HepG2 (cell line): ENCODE results near the gene C1QTNF1. TPM values are rescaled to one million over a fixed set of nuclear protein-coding genes. Genes with fewer than 3 reads are reported as not detected.

Experiments
- ATAC-seq: fragments of 200-7000 bp; cut with Tn5 transposase; 3 replicates; pipeline ENCODE4 v1.9.1; 2020; ENCODE audit warnings: mild to moderate bottlenecking, moderate library complexity
- BruUV-seq: library from RNA; stranded (reverse); fragments of 400-500 nt; replicated peaks from 2 replicates; lab custom pipeline; 2021; lab: Mats Ljungman, UMichigan
- CTCF ChIA-PET: fragments of 300-600 bp; formaldehyde crosslinking; extraction: SDS; loops from one replicate; lab custom pipeline; 2021; ENCODE audit warnings: low total read pairs, inconsistent platforms, low intra/inter-chr PET ratio; lab: Yijun Ruan, JAX
- POLR2A ChIA-PET: fragments of 350-600 bp; sonication (Branson Sonifier 250); formaldehyde crosslinking; loops from one replicate; lab custom pipeline; 2020; ENCODE audit warnings: antibody characterized with exemption, inconsistent platforms; lab: Yijun Ruan, JAX
- DNase-seq: peaks from one replicate; pipeline ENCODE4 v3.0.0-alpha.2; 2015; ENCODE audit warnings: low spot score
- FAIRE-seq: peaks from 3 replicates; lab custom pipeline; 2011; peaks lifted over from hg19 to GRCh38; lab: Jason Lieb, UNC
- H2AFZ ChIP-seq: one replicate; pipeline ENCODE4 v1.6.1; 2011; ENCODE audit warnings: low read length, inconsistent platforms
- H3K27ac ChIP-seq: fragments of 300-600 bp; 3 replicates; pipeline ENCODE4 v1.8.0; 2011; ENCODE audit warnings: mixed run types, mild to moderate bottlenecking, mixed read lengths, low read length, inconsistent platforms; ENCODE audit not compliant: insufficient read depth; ENCODE audit errors: extremely low read length
- H3K27me3 ChIP-seq, 2 experiments: fragments of 200-600 bp in 1 of 2; 2 replicates in 1 of 2; 3 replicates in 1 of 2; pipeline versions ENCODE4 v1.6.0 to v1.8.0; 2011; ENCODE audit warnings: low read length in 2 of 2, mild to moderate bottlenecking in 2 of 2, moderate library complexity in 2 of 2, inconsistent platforms in 1 of 2; ENCODE audit not compliant: insufficient read depth in 2 of 2, control insufficient read depth in 1 of 2
- H3K36me3 ChIP-seq, 2 experiments: fragments of 200-600 bp in 1 of 2; replicated peaks in 1 of 2; 2 replicates in 1 of 2; 3 replicates in 1 of 2; pipeline versions ENCODE4 v1.5.1 to v1.8.0; 2011; ENCODE audit warnings: low read length in 2 of 2, inconsistent platforms in 1 of 2; ENCODE audit not compliant: insufficient read depth in 2 of 2, control insufficient read depth in 1 of 2
- H3K4me1 ChIP-seq: 2 replicates; pipeline ENCODE4 v1.5.1; 2012; ENCODE audit warnings: low read length, inconsistent platforms; ENCODE audit not compliant: insufficient read depth
- H3K4me2 ChIP-seq: 2 replicates; pipeline ENCODE4 v1.6.0; 2011; ENCODE audit warnings: low read depth, low read length, inconsistent platforms
- H3K4me3 ChIP-seq, 3 experiments: fragments of 200-600 bp in 1 of 3; sonication (generic), shearing (Covaris generic) in 1 of 3; replicated peaks in 1 of 3; 2 replicates each; pipeline ENCODE4 v1.5.1; 2011 to 2016; ENCODE audit warnings: low read length in 3 of 3, inconsistent platforms in 2 of 3, low read depth in 2 of 3, mild to moderate bottlenecking in 2 of 3, control low read depth in 1 of 3, mixed read lengths in 1 of 3; ENCODE audit not compliant: insufficient read depth in 1 of 3
- H3K79me2 ChIP-seq: one replicate; pipeline ENCODE4 v1.6.1; 2011; ENCODE audit warnings: low read length, inconsistent platforms; ENCODE audit not compliant: insufficient read depth
- H3K9ac ChIP-seq: 2 replicates; pipeline ENCODE4 v1.6.0; 2011; ENCODE audit warnings: mild to moderate bottlenecking, low read depth, low read length, inconsistent platforms; ENCODE audit not compliant: insufficient read depth
- H3K9me3 ChIP-seq: 2 replicates; pipeline ENCODE4 v1.5.1; 2012; ENCODE audit warnings: mild to moderate bottlenecking, low read length
- H4K20me1 ChIP-seq: 2 replicates; pipeline ENCODE4 v1.6.0; 2011; ENCODE audit warnings: inconsistent platforms, mild to moderate bottlenecking, low read length, moderate library complexity; ENCODE audit not compliant: insufficient read depth
- AKNA ChIP-seq: sonication (generic); formaldehyde crosslinking; IDR thresholded peaks from 2 replicates; pipeline ENCODE4 v1.4.0; 2020; ENCODE audit warnings: missing genetic modification reagents, borderline replicate concordance
- EED ChIP-seq: sonication (generic); formaldehyde crosslinking; IDR thresholded peaks from 2 replicates; pipeline ENCODE4 v1.5.0; 2020; ENCODE audit warnings: mild to moderate bottlenecking, missing genetic modification reagents
- EHMT2 ChIP-seq: fragments of 200-600 bp; sonication (generic); IDR thresholded peaks from 2 replicates; pipeline ENCODE4 v1.7.0; 2017; ENCODE audit warnings: antibody characterized with exemption, low read depth, low read length, borderline replicate concordance
- ELF3 ChIP-seq: IDR thresholded peaks from 2 replicates; pipeline ENCODE4 v1.6.1; 2016; ENCODE audit warnings: missing genetic modification reagents, missing compliant biosample characterization
- FIP1L1 ChIP-seq: fragments of 200-400 bp; formaldehyde crosslinking; IDR thresholded peaks from 2 replicates; pipeline ENCODE4 v1.6.1; 2018; ENCODE audit warnings: low read depth, mild to moderate bottlenecking, low read length, moderate library complexity, borderline replicate concordance; ENCODE audit not compliant: insufficient read depth
- FLYWCH1 ChIP-seq: sonication (generic); formaldehyde crosslinking; IDR thresholded peaks from 2 replicates; pipeline ENCODE4 v1.8.1; 2023; ENCODE audit warnings: mild to moderate bottlenecking, missing genetic modification reagents
- HES4 ChIP-seq: sonication (generic); formaldehyde crosslinking; IDR thresholded peaks from 2 replicates; pipeline ENCODE4 v1.9.0; 2021; ENCODE audit warnings: mild to moderate bottlenecking, missing genetic modification reagents, borderline replicate concordance
- NBN ChIP-seq: fragments of 450-650 bp; conservative IDR thresholded peaks from 2 replicates; pipeline ENCODE4 v1.6.1; 2017
- NKX3-1 ChIP-seq: sonication (generic); formaldehyde crosslinking; IDR thresholded peaks from 2 replicates; pipeline ENCODE4 v1.5.0; 2020; ENCODE audit warnings: missing genetic modification reagents
- POGZ ChIP-seq: sonication (generic); formaldehyde crosslinking; IDR thresholded peaks from 2 replicates; pipeline ENCODE4 v1.4.0; 2020; ENCODE audit warnings: mild to moderate bottlenecking, missing genetic modification reagents
- RARA ChIP-seq: IDR thresholded peaks from 2 replicates; pipeline ENCODE4 v1.6.1; 2016; ENCODE audit warnings: missing genetic modification reagents, missing compliant biosample characterization
- ZBTB34 ChIP-seq: sonication (generic); formaldehyde crosslinking; IDR thresholded peaks from 2 replicates; pipeline ENCODE4 v1.8.0; 2022; ENCODE audit warnings: mild to moderate bottlenecking, missing genetic modification reagents
- ZFP82 ChIP-seq: sonication (generic); formaldehyde crosslinking; IDR thresholded peaks from 2 replicates; pipeline ENCODE4 v1.5.1; 2020; ENCODE audit warnings: mild to moderate bottlenecking, missing genetic modification reagents, borderline replicate concordance
- ZNF572 ChIP-seq: sonication (generic); formaldehyde crosslinking; IDR thresholded peaks from 2 replicates; pipeline ENCODE4 v1.5.1; 2020; ENCODE audit warnings: mild to moderate bottlenecking, missing genetic modification reagents
- ZNF713 ChIP-seq: sonication (generic); formaldehyde crosslinking; IDR thresholded peaks from 2 replicates; pipeline ENCODE4 v1.4.0; 2020; ENCODE audit warnings: mild to moderate bottlenecking, missing genetic modification reagents
- ZNF761 ChIP-seq: sonication (generic); formaldehyde crosslinking; conservative IDR thresholded peaks from 2 replicates; pipeline ENCODE4 v1.4.0; 2020; ENCODE audit warnings: mild to moderate bottlenecking, missing genetic modification reagents
- WGBS: methylation state at CpG from one replicate; pipeline ENCODE4 v1.1.6; 2017; ENCODE audit warnings: low lambda C conversion rate; 5-methylcytosine and 5-hydroxymethylcytosine counted together
- in situ Hi-C: cut with HindIII; loops from 2 replicates; pipeline ENCODE4 v1.10.0; 2017; ENCODE audit warnings: low pct_unique_long_range_greater_than_20kb; ENCODE audit not compliant: extremely low pct_ligation_motif_present
- intact Hi-C: fragments of 100-400 bp; cut with micrococcal nuclease; formaldehyde crosslinking; loops from one replicate; pipeline ENCODE4 v1.10.0; 2022; ENCODE audit not compliant: unreplicated experiment
- polyA plus RNA-seq, 8 experiments: library from polyadenylated mRNA; depleted of rRNA in 3 of 8; stranded (reverse) in 7 of 8; unstranded in 1 of 8; fragments of >200 nt; fragmentation: Illumina TruSeq in 4 of 8; extraction: Trizol in 4 of 8; gene quantifications; 2 replicates each; pipeline versions ENCODE4 v1.2.1 to v1.2.3, GENCODE V29; 2011 to 2016; ENCODE audit warnings: low read depth in 4 of 8, missing spikeins in 1 of 8, mixed read lengths in 1 of 8; ENCODE audit not compliant: insufficient read depth in 1 of 8
- total RNA-seq, 5 experiments: library from RNA; depleted of rRNA; stranded (reverse); fragments of >200 nt; fragmentation: Illumina TruSeq; extraction: Trizol; gene quantifications; 2 replicates each; pipeline ENCODE4 v1.2.3, GENCODE V29; 2016; ENCODE audit warnings: low read depth in 1 of 5

C1QTNF1 gene
- total and polyA plus RNA-seq, 2 of the 13 experiments (the other 11 are each of a cell fraction or from before 2014, with no cell fraction given), result 0.18 to 0.86 TPM

- TF ChIP-seq NKX3-1 (CRISPR knock-in tag), result peak; percentile 53; the same call in 1 of the 2 replicates
These were observed 44.0 kb upstream of the C1QTNF1 start, which contains the start of gene LGALS3BP (continued) for GRCh38 chr17:78979780-78980623.

- ChIA-PET POLR2A (interaction anchor here (0.6 to 4.6 kb wide), 21 partner anchors 10 to 857 kb away, joined by 3 to 51 read pairs (median 6); partner anchors contain the start of genes CANT1, ENGASE and USP36), CTCF (interaction anchor here (0.9 kb wide), 1 partner anchor 9 kb away, joined by 4 read pairs; no protein-coding TSS in a partner anchor)
- H3K4me1 ChIP-seq, result peaks cover 57% of the 10 kb centered on the region
- intact Hi-C loops, result loop anchor here (2.0 kb wide), 1 partner anchor 28 kb away; the partner anchor contains the start of gene CANT1
- DNase-seq (no peak), ATAC-seq (peak; percentile 35), FAIRE-seq (no peak)
- peaks cover 6 to 23% of the 10 kb centered on the region in 2 experiments for H3K36me3 ChIP-seq
- BruUV-seq, result no TSS peak
- peak overlapping the region; percentile 90 for H3K9ac ChIP-seq
- WGBS, result 9% methylated on average over 7 of the region's 8 CpGs
- H3K4me2 ChIP-seq, result peak overlapping the region; percentile 96
- H2AFZ ChIP-seq, result no peak overlapping the region
- no peaks in the 10 kb centered on the region; a peak in 1 of 5 replicates for H3K27me3 ChIP-seq
- H3K27ac ChIP-seq, result peak overlapping the region; percentile 88
- peaks cover 14% of the 10 kb centered on the region; the same call in 1 of the 2 replicates for H4K20me1 ChIP-seq
- in situ Hi-C loops, result no loop called here
- H3K9me3 ChIP-seq, result no peaks in the 10 kb centered on the region
- H3K4me3 ChIP-seq, result peak overlapping the region; percentile 73 to 84 (median 81); a peak in 5 of 6 replicates
- H3K79me2 ChIP-seq, result peaks cover 23% of the 10 kb centered on the region
- TF ChIP-seq EED (CRISPR knock-in tag) (peak; percentile 34; the same call in 1 of the 2 replicates), FLYWCH1 (CRISPR knock-in tag) (0 out of 2 replicates have a peak, but pooled peaks have one; percentile 17), RARA (CRISPR knock-in tag) (peak; percentile 4; the same call in 1 of the 2 replicates), ZFP82 (CRISPR knock-in tag) (no peak), ZNF713 (CRISPR knock-in tag) (0 out of 2 replicates have a peak, but pooled peaks have one; percentile 26), HES4 (CRISPR knock-in tag) (no peak), FIP1L1 (no peak), ZNF572 (peak; percentile 94), ELF3 (CRISPR knock-in tag) (no peak), NBN (no peak), POGZ (CRISPR knock-in tag) (peak; percentile 8; the same call in 1 of the 2 replicates), EHMT2 (no peak), ZNF761 (CRISPR knock-in tag) (0 out of 2 replicates have a peak, but pooled peaks have one; percentile 12), ZBTB34 (CRISPR knock-in tag) (peak; percentile 31; the same call in 1 of the 2 replicates), AKNA (no peak)
These were observed 43.4 kb upstream of the C1QTNF1 start for GRCh38 chr17:78980624-78980972.
